WERI-Rb-1 (cell line): ENCODE results near the gene U2AF1L4.

ENCODE experiments used
- DNase-seq: peaks from one replicate; pipeline ENCODE4 v3.0.0-alpha.2; 2020
- H3K27ac ChIP-seq: fragments of 250-450 bp; sonication (Bioruptor Pico); 2 replicates; pipeline ENCODE4 v1.5.1; 2020; ENCODE audit warnings: mild to moderate bottlenecking, moderate library complexity
- H3K27me3 ChIP-seq: fragments of 250-450 bp; sonication (Bioruptor Pico); 2 replicates; pipeline ENCODE4 v1.5.1; 2021; ENCODE audit warnings: mild to moderate bottlenecking, low read depth, moderate library complexity; ENCODE audit not compliant: insufficient read depth, severe bottlenecking
- H3K36me3 ChIP-seq: fragments of 250-450 bp; sonication (Bioruptor Pico); 2 replicates; pipeline ENCODE4 v1.5.1; 2020; ENCODE audit warnings: mild to moderate bottlenecking, moderate library complexity
- H3K4me3 ChIP-seq: 2 replicates; pipeline ENCODE4 v1.5.1; 2011; ENCODE audit warnings: low read depth, mild to moderate bottlenecking, control low read depth, low read length
- H3K9me3 ChIP-seq: fragments of 250-450 bp; sonication (Bioruptor Pico); 2 replicates; pipeline ENCODE4 v1.5.1; 2021; ENCODE audit warnings: mild to moderate bottlenecking, moderate library complexity; ENCODE audit not compliant: severe bottlenecking
- CTCF ChIP-seq: IDR thresholded peaks from 2 replicates; pipeline ENCODE4 v1.5.1; 2011; ENCODE audit warnings: low read depth, mild to moderate bottlenecking, control low read depth, inconsistent platforms, low read length

Gene U2AF1L4

GRCh38 chr19:35740423-35741202 lies 4.6 kb downstream of the U2AF1L4 start:
- Histone ChIP-seq H3K36me3 (peaks cover 43% of the 10 kb centered on the region), H3K4me3 (peak overlapping the region; percentile 72), H3K27ac (peak overlapping the region; percentile 91), H3K27me3 (no peaks in the 10 kb centered on the region), H3K9me3 (no peaks in the 10 kb centered on the region)
- TF ChIP-seq CTCF: no peak; the same call in 1 of the 2 replicates
- peak; percentile 99 for DNase-seq

GRCh38 chr19:35740108-35740422 lies 5.2 kb downstream of the U2AF1L4 start:
- no peak for DNase-seq
- no peak for TF ChIP-seq CTCF
- H3K4me3 ChIP-seq: peak overlapping the region; percentile 72
- H3K9me3 ChIP-seq: no peaks in the 10 kb centered on the region
- peaks cover 45% of the 10 kb centered on the region for H3K36me3 ChIP-seq
- peak overlapping the region; percentile 79 for H3K27ac ChIP-seq
- H3K27me3 ChIP-seq: no peaks in the 10 kb centered on the region

GRCh38 chr19:35739275-35740107 lies 5.7 kb downstream of the U2AF1L4 start:
- H3K36me3 ChIP-seq: peaks cover 49% of the 10 kb centered on the region
- H3K27me3 ChIP-seq: no peaks in the 10 kb centered on the region
- peak overlapping the region; percentile 72 for H3K4me3 ChIP-seq
- DNase-seq: no peak
- H3K27ac ChIP-seq: peak overlapping the region; percentile 79
- H3K9me3 ChIP-seq: no peaks in the 10 kb centered on the region
- TF ChIP-seq CTCF: no peak

GRCh38 chr19:35738887-35739229 lies 6.4 kb downstream of the U2AF1L4 start:
- DNase-seq: no peak
- Histone ChIP-seq H3K27me3 (no peaks in the 10 kb centered on the region), H3K27ac (no peak overlapping the region), H3K36me3 (peaks cover 55% of the 10 kb centered on the region), H3K4me3 (no peak overlapping the region), H3K9me3 (no peaks in the 10 kb centered on the region)
- no peak for TF ChIP-seq CTCF

- Histone ChIP-seq H3K27me3 (no peaks in the 10 kb centered on the region), H3K27ac (no peak overlapping the region), H3K9me3 (no peaks in the 10 kb centered on the region), H3K36me3 (peaks cover 61% of the 10 kb centered on the region), H3K4me3 (no peak overlapping the region)
- DNase-seq: no peak
- no peak for TF ChIP-seq CTCF
Measured at GRCh38 chr19:35738021-35738886, 7.0 kb downstream of the U2AF1L4 start.
